GM21515 (cell line): ENCODE data around the gene NUPR1.
"Not testable (repeated sequence)": the region's sequence is repeated elsewhere in the genome, so short reads cannot be mapped to it uniquely, and the experiment has no call there.

Experiments
- ATAC-seq: cut with Tn5 transposase; IDR thresholded peaks from one replicate; pipeline ENCODE4 v1.9.1; 2021; ENCODE audit not compliant: unreplicated experiment

Gene NUPR1

DNA sequence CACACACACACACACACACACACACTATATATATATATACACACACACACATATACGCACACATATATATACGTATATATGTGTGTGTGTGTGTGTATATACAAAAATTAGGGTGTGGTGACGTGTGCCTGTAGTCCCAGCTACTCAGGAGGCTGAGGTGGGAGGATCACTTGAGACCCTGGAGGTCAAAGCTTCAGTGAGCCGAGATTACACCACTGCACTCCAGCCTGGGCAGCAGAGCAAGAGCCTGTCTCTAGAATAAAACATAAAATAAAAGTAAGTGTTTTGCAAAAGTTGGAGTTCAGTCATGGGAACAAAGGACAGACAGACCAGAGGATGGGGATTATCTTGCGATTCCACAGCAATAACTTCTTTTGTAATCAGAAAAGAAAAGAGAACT lies 10.8 kb downstream of the NUPR1 start:
- no peak for ATAC-seq

GRCh38 chr16:28527100-28527785 lies 11.5 kb downstream of the NUPR1 start:
- not testable (repeated sequence) for ATAC-seq

- no peak for ATAC-seq
These were observed 12.3 kb downstream of the NUPR1 start for GRCh38 chr16:28526201-28527099.

DNA sequence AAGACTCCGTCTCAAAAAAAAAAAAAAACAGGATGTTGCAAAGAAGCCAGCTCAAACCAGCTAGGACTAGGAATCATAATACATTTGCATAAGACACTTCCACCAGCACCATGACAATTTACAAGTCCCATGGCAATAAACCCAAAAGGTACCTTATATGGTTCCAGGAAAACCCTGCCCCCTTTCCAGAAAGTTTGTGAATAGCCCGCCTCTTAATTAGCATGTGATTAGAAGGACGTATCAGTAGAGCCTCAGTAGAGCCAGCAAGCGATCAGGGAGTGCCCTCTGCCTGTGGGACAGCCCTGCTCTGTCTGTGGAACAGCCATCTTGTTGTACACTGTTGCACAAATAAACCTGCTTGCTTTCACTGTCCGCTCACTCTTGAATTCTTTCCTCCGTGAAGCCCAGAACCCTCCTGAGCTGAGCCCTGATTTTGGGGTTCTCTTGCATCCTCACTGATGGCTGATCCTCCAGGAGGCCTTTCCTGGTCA lies 14.0 kb downstream of the NUPR1 start:
- ATAC-seq = no peak

GRCh38 chr16:28522792-28523191 lies 16.0 kb downstream of the NUPR1 start:
- ATAC-seq = no peak

GRCh38 chr16:28521436-28521835 lies 17.3 kb downstream of the NUPR1 start:
- no peak for ATAC-seq

DNA sequence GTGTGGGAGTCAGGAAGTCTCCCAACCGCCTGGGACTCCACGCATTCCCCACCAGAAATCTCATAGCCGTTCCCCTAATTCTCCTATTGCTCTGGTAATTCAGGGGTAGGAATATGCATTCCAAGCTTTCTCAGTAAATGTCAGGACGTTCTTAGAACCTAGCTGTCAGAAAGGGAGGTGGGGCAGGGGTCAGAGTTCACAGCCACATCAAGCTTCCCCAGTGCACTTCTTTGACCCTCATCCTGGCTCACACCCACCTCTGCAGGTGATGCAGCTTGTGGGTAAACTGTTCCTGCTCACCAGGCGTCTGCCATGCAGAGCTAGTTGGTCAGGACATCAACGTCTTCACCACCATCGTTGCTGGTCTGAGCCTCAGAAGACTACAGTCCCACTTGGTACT lies 18.1 kb downstream of the NUPR1 start:
- ATAC-seq = no peak

DNA sequence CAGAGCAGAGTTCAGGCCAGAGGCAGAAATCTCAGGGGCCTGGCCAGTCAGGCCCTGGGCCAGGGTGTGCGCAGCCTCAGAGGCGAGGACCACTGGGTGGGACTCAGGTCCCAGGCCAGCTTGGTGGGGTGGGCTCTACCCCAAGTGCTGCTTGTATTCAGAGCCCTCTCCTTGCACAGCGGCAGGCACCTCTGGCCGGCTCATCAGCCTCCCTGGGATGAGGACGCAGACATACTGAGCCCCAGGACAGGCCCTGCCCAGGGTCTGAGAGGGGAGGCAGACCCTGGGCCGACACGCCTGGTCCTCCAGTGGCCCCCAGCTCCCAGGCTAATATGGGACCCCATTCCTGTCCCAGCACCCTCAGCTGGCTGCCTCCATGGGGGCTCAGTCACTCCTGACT lies 24.5 kb downstream of the NUPR1 start:
- no peak for ATAC-seq

DNA sequence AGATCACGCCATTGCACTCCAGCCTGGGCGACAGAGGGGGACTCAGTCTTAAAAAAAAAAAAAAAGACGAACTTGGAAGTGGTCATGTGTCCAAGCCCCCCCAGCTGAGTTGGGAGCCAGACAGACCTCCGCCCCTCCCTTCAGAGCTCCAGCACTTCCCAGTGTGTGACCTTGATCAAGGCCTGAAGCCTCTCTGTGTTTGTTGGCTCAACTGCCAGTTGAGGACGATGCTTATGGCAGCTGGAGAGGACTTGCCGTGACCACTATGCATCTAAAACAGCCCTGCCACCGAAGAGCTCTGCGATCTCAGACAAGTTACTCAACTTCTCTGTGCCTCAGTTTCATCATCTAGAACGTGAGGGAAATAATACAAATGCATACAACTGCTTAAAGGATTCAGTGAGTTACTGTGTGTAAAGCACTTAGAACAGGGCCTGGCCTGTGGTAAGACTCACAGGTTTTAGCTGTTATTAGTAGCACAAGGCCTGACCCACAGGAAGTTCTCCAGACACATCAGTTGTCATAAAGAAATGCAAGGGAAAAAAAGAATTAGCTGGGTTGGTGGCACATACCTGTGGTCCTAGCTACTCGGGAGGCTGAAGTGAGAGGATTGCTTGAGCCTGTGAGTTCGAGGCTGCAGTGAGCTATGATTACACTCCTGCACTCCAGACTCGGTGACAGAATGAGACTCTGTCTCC lies 25.1 kb downstream of the NUPR1 start:
- no peak for ATAC-seq

- ATAC-seq = no peak
These were observed 26.7 kb downstream of the NUPR1 start for GRCh38 chr16:28511801-28512789.

- no peak for ATAC-seq
These were observed 27.7 kb downstream of the NUPR1 start for GRCh38 chr16:28511031-28511430.

GRCh38 chr16:28505489-28506137 lies 33.2 kb downstream of the NUPR1 start:
- ATAC-seq = no peak

- ATAC-seq = no peak
These were observed 33.9 kb downstream of the NUPR1 start for GRCh38 chr16:28504707-28505404.

DNA sequence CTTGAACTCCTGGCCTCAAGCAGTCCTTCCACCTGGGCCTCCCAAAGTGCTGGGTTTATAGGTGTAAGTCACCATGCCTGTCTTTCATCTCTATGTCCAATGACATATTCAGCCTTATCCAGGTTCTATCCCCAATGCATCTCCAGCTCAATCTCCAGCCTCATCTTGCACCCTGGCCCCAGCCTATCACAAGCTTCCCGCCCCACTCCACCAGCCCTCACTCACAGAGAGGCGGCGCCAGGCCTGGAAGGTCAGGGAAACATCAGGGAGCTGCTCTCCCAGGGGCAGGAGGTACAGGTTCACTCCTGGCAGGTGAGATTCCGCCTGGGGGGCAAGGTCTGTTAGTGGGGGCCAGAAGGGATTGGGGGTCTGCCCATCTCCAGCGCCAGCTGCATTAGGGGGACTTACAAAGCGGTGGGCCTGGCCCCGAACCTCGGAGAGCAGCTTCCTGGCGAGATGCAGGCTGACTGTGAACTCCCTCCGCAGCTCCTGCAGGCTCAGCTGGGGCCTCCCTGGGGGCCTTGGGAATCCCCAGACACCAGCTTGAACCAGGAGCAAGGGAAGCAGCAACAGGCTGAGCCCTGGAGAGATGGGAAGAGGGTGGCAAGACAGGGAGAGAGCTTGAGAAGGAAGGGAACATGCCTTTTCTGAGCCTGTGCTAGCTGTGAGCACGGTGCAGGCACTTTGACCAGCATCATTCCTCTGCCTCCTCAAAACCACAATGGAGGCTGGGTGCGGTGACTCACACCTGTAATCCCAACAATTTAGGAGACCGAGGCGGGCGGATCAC lies 35.1 kb downstream of the NUPR1 start:
- ATAC-seq = no peak

- ATAC-seq = no peak
These were observed 36.5 kb downstream of the NUPR1 start for GRCh38 chr16:28502290-28502689.

GRCh38 chr16:28501258-28502232 lies 37.2 kb downstream of the NUPR1 start:
- no peak for ATAC-seq

DNA sequence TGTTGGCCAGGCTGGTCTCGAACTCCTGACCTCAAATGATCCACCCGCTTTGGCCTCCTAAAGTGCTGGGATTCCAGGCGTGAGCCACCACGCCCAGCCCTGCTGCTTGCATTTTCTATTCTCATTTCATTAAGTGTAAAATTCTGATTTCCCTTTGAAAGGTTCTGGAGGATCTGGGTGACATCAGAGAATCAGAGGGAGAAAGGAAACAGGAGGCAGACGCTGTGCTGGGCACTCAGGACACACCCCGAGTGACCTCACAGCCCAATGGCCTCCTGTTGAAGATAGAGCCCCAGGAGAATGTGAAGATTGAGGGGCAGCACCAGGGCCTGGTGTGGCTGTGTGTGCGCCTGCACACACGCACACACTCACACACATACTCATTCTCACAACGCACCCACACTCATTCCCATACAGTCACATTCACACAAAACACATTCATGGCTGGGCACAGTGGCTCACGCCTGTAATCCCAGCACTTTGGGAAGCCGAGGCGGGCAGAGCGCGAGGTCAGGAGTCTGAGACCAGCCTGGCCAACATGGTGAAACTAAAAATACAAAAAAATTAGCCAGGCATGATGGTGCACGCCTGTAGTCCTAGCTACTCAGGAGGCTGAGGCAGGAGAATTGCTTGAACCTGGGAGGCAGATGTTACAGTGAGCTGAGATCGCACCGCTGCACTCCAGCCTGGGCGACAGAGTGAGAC lies 38.1 kb downstream of the NUPR1 start:
- ATAC-seq = not testable (repeated sequence)
